Measurements from ENCODE around the gene BRD1.
"Not testable (repeated sequence)": the region's sequence is repeated elsewhere in the genome, so short reads cannot be mapped to it uniquely, and the experiment has no call there.

BRD1 gene

GRCh38 chr22:49783036-49783746 is 44.5 kb downstream of the BRD1 start:
- DNase-seq (ENCODE audit: low read depth), result no peak

- not testable (repeated sequence) for DNase-seq (ENCODE audit: low read depth)
These were observed 45.8 kb downstream of the BRD1 start for GRCh38 chr22:49781886-49782285.

GRCh38 chr22:49781289-49781782 is 46.3 kb downstream of the BRD1 start:
- DNase-seq (ENCODE audit: low read depth), result no peak

GRCh38 chr22:49780698-49781288 is 46.9 kb downstream of the BRD1 start:
- no peak for DNase-seq (ENCODE audit: low read depth)

GRCh38 chr22:49779853-49780697 is 47.6 kb downstream of the BRD1 start:
- no peak for DNase-seq (ENCODE audit: low read depth)

- no peak for DNase-seq (ENCODE audit: low read depth)
These were observed 48.5 kb downstream of the BRD1 start for GRCh38 chr22:49779211-49779610.

- no peak for DNase-seq (ENCODE audit: low read depth)
These were observed 50.0 kb downstream of the BRD1 start for GRCh38 chr22:49777569-49778249.

GRCh38 chr22:49776891-49777290 is 50.8 kb downstream of the BRD1 start:
- no peak for DNase-seq (ENCODE audit: low read depth)

- no peak for DNase-seq (ENCODE audit: low read depth)
These were observed 51.7 kb downstream of the BRD1 start for GRCh38 chr22:49775867-49776511.

- no peak for DNase-seq (ENCODE audit: low read depth)
These were observed 52.3 kb downstream of the BRD1 start for GRCh38 chr22:49775191-49775866.

- DNase-seq (ENCODE audit: low read depth), result no peak
These were observed 53.0 kb downstream of the BRD1 start for GRCh38 chr22:49774499-49775151.

- DNase-seq (ENCODE audit: low read depth), result no peak
These were observed 53.6 kb downstream of the BRD1 start for GRCh38 chr22:49774046-49774445.

GRCh38 chr22:49773531-49773930 is 54.1 kb downstream of the BRD1 start:
- no peak for DNase-seq (ENCODE audit: low read depth)

- no peak for DNase-seq (ENCODE audit: low read depth)
These were observed 55.0 kb downstream of the BRD1 start for GRCh38 chr22:49772692-49773091.

GRCh38 chr22:49771266-49772065 is 56.2 kb downstream of the BRD1 start:
- DNase-seq (ENCODE audit: low read depth), result no peak

GRCh38 chr22:49770547-49771265 is 57.0 kb downstream of the BRD1 start:
- DNase-seq (ENCODE audit: low read depth), result no peak

- DNase-seq (ENCODE audit: low read depth), result no peak
These were observed 57.8 kb downstream of the BRD1 start for GRCh38 chr22:49769691-49770546.
